Measurements from ENCODE around the gene RNF169.

GRCh38 chr11:74749127-74749964 is 697 bp downstream of the RNF169 start:
- TF ChIP-seq, protein P1, sequence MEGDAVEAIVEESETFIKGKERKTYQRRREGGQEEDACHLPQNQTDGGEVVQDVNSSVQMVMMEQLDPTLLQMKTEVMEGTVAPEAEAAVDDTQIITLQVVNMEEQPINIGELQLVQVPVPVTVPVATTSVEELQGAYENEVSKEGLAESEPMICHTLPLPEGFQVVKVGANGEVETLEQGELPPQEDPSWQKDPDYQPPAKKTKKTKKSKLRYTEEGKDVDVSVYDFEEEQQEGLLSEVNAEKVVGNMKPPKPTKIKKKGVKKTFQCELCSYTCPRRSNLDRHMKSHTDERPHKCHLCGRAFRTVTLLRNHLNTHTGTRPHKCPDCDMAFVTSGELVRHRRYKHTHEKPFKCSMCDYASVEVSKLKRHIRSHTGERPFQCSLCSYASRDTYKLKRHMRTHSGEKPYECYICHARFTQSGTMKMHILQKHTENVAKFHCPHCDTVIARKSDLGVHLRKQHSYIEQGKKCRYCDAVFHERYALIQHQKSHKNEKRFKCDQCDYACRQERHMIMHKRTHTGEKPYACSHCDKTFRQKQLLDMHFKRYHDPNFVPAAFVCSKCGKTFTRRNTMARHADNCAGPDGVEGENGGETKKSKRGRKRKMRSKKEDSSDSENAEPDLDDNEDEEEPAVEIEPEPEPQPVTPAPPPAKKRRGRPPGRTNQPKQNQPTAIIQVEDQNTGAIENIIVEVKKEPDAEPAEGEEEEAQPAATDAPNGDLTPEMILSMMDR (IDR thresholded peaks at IDR 0.05): no peak
- TF ChIP-seq POLR2A (IDR thresholded peaks at IDR 0.05): no peak

Measured in thyroid gland (tissue), 4 donors.